Astrocyte of the spinal cord (primary cell): ENCODE results near the gene NFATC1.

Source experiments
- DNase-seq: peaks from one replicate; pipeline ENCODE4 v3.0.0; 2011; ENCODE audit warnings: low read depth, low spot score
- H3K4me3 ChIP-seq: 2 replicates; pipeline ENCODE4 v1.5.1; 2011; ENCODE audit warnings: low read depth, mild to moderate bottlenecking, low read length, moderate library complexity
- CTCF ChIP-seq: IDR thresholded peaks from 2 replicates; pipeline ENCODE4 v1.5.1; 2012; ENCODE audit warnings: low read depth, mild to moderate bottlenecking, low read length, inconsistent platforms
- in situ Hi-C: cut with HindIII; loops from 2 replicates; pipeline ENCODE4 v1.10.0; 2017; ENCODE audit warnings: low sequenced_read_pairs

NFATC1 gene

DNA sequence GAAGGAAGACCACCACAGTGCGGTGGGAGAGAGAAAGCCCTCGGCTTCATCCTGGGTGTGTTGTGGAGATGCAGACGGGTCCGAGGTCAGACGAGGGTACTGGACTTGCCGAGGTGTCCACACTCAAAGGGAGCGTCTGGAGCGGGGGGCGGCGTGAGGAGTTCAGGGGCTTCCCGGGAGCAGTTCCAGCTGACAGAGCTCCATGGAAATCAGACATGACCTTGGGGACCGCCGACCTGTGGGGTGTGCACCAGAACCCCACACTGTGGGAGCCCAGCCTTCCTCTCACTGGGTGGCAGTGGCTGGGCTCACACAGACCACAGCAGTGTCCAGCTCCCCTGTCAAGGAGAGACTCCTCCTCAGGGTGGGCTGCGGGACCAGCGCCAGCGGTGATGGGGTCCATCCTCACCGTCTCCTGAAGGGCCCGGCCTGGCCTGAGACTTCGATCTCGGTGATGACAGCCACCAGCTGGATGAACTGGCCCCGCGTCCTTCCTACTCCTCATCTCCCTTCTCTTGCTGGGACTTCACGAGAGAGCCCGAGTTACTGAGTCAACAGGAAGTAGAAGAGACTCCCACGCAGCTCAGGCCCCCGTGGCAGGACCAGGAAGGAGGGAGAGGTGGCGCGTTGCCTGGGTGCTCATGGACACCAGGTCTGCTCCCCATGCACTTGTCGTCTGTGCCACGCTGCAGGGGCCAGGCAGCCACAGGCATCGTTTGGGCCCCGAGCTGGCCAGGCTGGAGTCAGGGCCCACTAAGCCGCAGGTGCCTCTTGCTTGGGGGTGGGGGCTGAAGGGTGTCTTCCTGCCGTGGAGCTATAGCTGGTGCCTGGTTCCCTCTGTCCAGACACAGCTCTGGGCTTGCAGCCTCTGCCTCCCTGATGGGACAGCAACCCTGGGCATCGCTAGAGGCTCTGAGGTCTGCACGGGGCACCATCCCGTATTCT lies 182.0 kb downstream of the NFATC1 start:
- H3K4me3 ChIP-seq, result no peak overlapping the region
- TF ChIP-seq CTCF, result no peak
- in situ Hi-C loops, result no loop called here
- DNase-seq, result no peak

DNA sequence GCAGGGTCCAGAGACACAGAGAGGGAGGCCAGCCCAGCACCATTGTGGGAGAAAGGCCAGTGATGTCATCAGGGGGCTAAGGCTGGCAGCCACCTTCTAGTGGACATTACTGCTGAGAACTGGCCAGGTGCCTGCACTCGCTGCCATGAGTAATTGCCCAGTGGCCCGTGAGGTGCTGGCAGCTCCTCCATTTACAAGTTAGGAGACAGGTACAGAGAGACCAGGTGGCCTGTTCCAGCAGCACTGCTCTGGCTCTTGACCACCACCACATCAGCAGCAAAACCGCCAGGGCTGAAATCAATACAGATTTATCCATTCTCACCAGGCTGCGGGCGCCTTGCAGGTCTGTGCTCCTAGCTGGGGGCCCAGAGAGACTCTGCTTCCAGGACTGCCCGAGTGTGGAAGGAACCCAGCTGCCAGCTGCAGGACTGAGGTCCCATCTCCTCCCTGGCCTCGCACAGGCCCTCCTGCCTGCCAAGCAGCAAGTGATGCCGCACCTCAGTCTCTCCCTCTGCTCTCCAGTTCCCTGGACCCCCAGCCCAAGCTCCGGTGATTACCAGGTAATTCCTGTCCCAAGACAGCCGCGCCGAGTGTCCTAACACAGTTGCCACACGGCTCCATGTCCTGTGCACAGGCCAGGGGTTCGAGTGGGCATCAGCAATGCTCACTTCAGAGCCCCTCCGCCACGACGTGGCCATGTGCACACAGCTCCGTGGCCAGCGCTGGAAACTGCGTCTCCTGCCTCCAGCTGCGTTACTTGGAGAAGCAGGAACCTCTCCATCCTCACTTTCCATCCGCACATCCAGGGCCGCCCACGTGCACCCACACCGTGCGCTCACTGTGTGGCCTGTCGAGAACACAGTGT lies 182.9 kb downstream of the NFATC1 start:
- H3K4me3 ChIP-seq, result no peak overlapping the region
- in situ Hi-C loops, result no loop called here
- no peak for TF ChIP-seq CTCF
- DNase-seq, result no peak
